HEK293 (cell line): Measurements from ENCODE around the gene RBM19.

Experiments
- CTCF ChIA-PET: fragments of 350-600 bp; formaldehyde crosslinking; extraction: SDS; loops from one replicate; lab custom pipeline; 2021; ENCODE audit warnings: antibody characterized with exemption; lab: Yijun Ruan, JAX
- POLR2A ChIA-PET: fragments of 300-600 bp; formaldehyde crosslinking; extraction: SDS; loops from one replicate; lab custom pipeline; 2020; ENCODE audit warnings: antibody characterized with exemption, inconsistent platforms; lab: Yijun Ruan, JAX
- H3K27ac ChIP-seq: fragments of 200-500 bp; sonication (Bioruptor generic); 2 replicates; pipeline ENCODE4 v1.5.1; 2014; ENCODE audit warnings: low read depth, low read length, control low read depth, inconsistent platforms; ENCODE audit errors: extremely low read depth
- H3K36me3 ChIP-seq, 2 experiments: fragments of 200-500 bp in 1 of 2; sonication (Bioruptor generic) in 1 of 2; 1 replicate in 1 of 2; 2 replicates in 1 of 2; pipeline ENCODE4 v1.5.1; 2014 to 2017; ENCODE audit warnings: inconsistent platforms in 2 of 2, low read length in 2 of 2; ENCODE audit not compliant: control insufficient read depth in 2 of 2, insufficient read depth in 1 of 2
- H3K4me1 ChIP-seq: fragments of 200-500 bp; sonication (Bioruptor generic); 2 replicates; pipeline ENCODE4 v1.5.1; 2014; ENCODE audit warnings: mild to moderate bottlenecking, low read length, inconsistent platforms; ENCODE audit not compliant: control insufficient read depth, insufficient read depth
- H3K4me3 ChIP-seq: 2 replicates; pipeline ENCODE4 v1.5.1; 2011; ENCODE audit warnings: low read depth, mild to moderate bottlenecking, control low read depth, low read length, moderate library complexity
- H3K9me3 ChIP-seq: fragments of 200-500 bp; sonication (Bioruptor generic); 2 replicates; pipeline ENCODE4 v1.5.1; 2014; ENCODE audit warnings: low read depth, low read length, inconsistent platforms; ENCODE audit not compliant: control insufficient read depth, insufficient read depth
- SCRT2 ChIP-seq: fragments of 450-650 bp; formaldehyde crosslinking; IDR thresholded peaks from 2 replicates; pipeline ENCODE4 v1.5.1; 2016; ENCODE audit warnings: missing biosample characterization, missing genetic modification characterization
- WT1 ChIP-seq: fragments of 450-650 bp; formaldehyde crosslinking; IDR thresholded peaks from 2 replicates; pipeline ENCODE4 v1.5.1; 2016; ENCODE audit warnings: missing biosample characterization, missing genetic modification characterization
- ZNF114 ChIP-seq: fragments of 450-650 bp; formaldehyde crosslinking; IDR thresholded peaks from 2 replicates; pipeline ENCODE4 v1.5.0; 2017; ENCODE audit warnings: missing biosample characterization, missing genetic modification characterization
- ZNF121 ChIP-seq: fragments of 450-650 bp; formaldehyde crosslinking; IDR thresholded peaks from 2 replicates; pipeline ENCODE4 v1.5.1; 2016; ENCODE audit warnings: missing biosample characterization, missing genetic modification characterization
- ZNF239 ChIP-seq: fragments of 450-650 bp; formaldehyde crosslinking; IDR thresholded peaks from 2 replicates; pipeline ENCODE4 v1.5.1; 2016; ENCODE audit warnings: missing biosample characterization, missing genetic modification characterization
- ZNF366 ChIP-seq: fragments of 450-650 bp; formaldehyde crosslinking; conservative IDR thresholded peaks from 2 replicates; pipeline ENCODE4 v1.5.1; 2016; ENCODE audit warnings: missing biosample characterization, missing genetic modification characterization
- ZNF37A ChIP-seq: fragments of 450-650 bp; IDR thresholded peaks from 2 replicates; pipeline ENCODE4 v1.5.1; 2018; ENCODE audit warnings: missing biosample characterization, missing genetic modification characterization
- ZNF776 ChIP-seq: fragments of 450-650 bp; formaldehyde crosslinking; IDR thresholded peaks from 2 replicates; pipeline ENCODE4 v1.5.0; 2017; ENCODE audit warnings: missing biosample characterization, missing genetic modification characterization, borderline replicate concordance
- TF ChIP-seq, protein P1 (sequence below): fragments of 450-650 bp; formaldehyde crosslinking; IDR thresholded peaks from 2 replicates; pipeline ENCODE4 v1.5.1; 2016; ENCODE audit warnings: missing biosample characterization, missing genetic modification characterization, borderline replicate concordance
- TF ChIP-seq, protein P2 (sequence below): fragments of 450-650 bp; formaldehyde crosslinking; IDR thresholded peaks from 2 replicates; pipeline ENCODE4 v1.5.1; 2016; ENCODE audit warnings: missing biosample characterization, missing genetic modification characterization
- TF ChIP-seq, protein P3 (sequence below): fragments of 450-650 bp; formaldehyde crosslinking; IDR thresholded peaks from 2 replicates; pipeline ENCODE4 v1.5.1; 2016; ENCODE audit warnings: missing biosample characterization, missing genetic modification characterization

The RBM19 gene

DNA sequence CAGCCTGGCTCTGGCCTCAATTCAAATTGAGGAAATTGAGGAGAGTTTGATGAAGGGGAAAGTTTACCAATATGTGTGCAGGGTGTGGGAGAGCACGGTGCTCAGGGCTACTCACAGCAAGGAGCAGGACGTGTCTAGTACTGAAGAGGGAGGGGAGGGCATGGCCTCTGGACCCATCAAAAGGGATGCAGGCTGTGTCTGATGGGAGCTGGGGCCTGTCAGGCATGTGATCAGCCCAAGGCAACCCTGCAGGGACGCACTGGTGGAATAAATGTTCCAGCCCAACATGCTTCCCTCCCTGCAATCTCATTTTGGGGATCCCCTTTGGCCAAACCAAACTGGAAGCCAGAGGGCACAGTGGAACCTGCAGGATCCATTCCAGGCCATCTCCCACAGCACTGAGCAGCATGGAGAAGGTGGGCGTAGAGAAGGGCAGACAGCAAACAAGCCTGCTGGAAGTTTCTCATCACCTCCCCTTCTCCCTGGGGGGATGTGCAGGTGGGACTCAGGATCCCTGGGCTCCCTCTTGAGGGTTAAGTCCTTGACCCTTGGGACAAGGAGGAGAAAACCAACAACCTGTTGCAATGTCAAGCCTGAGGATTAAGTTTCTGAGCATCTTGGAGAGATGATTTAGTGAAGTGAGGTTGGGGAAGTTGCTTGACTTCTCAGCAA is 17.8 kb upstream of the RBM19 start:
- H3K27ac ChIP-seq = no peak overlapping the region
- H3K9me3 ChIP-seq = no peaks in the 10 kb centered on the region
- POLR2A ChIA-PET = no interaction called here

DNA sequence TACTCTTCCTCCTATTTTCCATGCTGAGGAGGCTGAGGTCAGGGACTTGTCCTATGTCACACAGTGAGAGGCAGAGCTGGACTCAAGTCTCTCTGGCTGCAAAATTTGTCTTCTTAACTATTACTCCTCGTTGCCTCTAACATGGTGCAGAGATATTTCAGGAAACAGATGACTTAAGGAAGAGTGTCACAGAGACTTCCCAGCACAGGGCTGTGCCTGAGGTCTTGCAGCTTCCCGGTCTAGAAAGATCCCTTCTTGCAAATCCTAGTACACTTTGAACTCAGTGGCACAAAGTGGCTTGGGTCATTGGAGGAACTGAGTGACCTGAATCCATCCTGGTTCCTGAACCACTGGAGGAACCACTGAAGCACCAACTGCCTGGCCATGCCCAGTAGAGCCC is 17.1 kb upstream of the RBM19 start:
- Histone ChIP-seq H3K4me3 (no peak overlapping the region), H3K27ac (no peak overlapping the region), H3K36me3 (no peaks in the 10 kb centered on the region), H3K4me1 (no peaks in the 10 kb centered on the region), H3K9me3 (no peaks in the 10 kb centered on the region)
- TF ChIP-seq ZNF366 (tag by site-specific recombination) (no peak), ZNF776 (tag by site-specific recombination) (no peak)
- TF ChIP-seq, protein P1, sequence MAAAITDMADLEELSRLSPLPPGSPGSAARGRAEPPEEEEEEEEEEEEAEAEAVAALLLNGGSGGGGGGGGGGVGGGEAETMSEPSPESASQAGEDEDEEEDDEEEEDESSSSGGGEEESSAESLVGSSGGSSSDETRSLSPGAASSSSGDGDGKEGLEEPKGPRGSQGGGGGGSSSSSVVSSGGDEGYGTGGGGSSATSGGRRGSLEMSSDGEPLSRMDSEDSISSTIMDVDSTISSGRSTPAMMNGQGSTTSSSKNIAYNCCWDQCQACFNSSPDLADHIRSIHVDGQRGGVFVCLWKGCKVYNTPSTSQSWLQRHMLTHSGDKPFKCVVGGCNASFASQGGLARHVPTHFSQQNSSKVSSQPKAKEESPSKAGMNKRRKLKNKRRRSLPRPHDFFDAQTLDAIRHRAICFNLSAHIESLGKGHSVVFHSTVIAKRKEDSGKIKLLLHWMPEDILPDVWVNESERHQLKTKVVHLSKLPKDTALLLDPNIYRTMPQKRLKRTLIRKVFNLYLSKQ (tag by site-specific recombination) = no peak
- TF ChIP-seq, protein P2, sequence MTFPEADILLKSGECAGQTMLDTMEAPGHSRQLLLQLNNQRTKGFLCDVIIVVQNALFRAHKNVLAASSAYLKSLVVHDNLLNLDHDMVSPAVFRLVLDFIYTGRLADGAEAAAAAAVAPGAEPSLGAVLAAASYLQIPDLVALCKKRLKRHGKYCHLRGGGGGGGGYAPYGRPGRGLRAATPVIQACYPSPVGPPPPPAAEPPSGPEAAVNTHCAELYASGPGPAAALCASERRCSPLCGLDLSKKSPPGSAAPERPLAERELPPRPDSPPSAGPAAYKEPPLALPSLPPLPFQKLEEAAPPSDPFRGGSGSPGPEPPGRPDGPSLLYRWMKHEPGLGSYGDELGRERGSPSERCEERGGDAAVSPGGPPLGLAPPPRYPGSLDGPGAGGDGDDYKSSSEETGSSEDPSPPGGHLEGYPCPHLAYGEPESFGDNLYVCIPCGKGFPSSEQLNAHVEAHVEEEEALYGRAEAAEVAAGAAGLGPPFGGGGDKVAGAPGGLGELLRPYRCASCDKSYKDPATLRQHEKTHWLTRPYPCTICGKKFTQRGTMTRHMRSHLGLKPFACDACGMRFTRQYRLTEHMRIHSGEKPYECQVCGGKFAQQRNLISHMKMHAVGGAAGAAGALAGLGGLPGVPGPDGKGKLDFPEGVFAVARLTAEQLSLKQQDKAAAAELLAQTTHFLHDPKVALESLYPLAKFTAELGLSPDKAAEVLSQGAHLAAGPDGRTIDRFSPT (tag by site-specific recombination) = no peak
- ChIA-PET POLR2A (no interaction called here), CTCF (interaction anchor here (0.7 to 4.9 kb wide), 2 partner anchors 492 to 526 kb away, joined by 3 to 59 read pairs; no protein-coding TSS in a partner anchor)

More for the DNA sequence above, 17.8 kb upstream of the RBM19 start:
- CTCF ChIA-PET = interaction anchor here (0.6 kb wide), 1 partner anchor 234 kb away, joined by 3 read pairs; no protein-coding TSS in a partner anchor
- TF ChIP-seq SCRT2 (tag by site-specific recombination) = peak; percentile 55
- TF ChIP-seq ZNF121 (tag by site-specific recombination) = no peak
- TF ChIP-seq ZNF114 (tag by site-specific recombination) = no peak
- TF ChIP-seq ZNF239 = no peak
- Histone ChIP-seq H3K4me3 (no peak overlapping the region), H3K36me3 (no peaks in the 10 kb centered on the region), H3K4me1 (no peaks in the 10 kb centered on the region)

DNA sequence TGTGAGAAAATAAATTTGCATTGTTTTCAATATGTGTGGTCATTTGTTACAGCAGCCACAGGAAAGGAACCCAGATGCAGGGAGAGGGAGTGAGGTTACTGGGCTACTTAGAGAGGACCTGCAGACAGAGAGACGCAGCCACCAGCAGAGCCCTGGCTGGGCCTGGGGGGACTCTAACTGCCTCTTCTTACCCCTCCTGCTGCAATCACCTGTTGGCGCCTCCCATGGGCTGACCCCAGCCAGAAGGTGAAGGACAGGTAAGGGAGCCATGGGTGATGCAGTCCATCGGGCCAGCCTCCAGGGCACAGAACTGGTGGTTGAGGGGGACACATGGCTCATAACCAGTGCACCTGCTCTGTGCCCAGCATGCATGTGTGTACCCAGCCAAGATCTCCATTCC is 15.8 kb upstream of the RBM19 start:
- H3K9me3 ChIP-seq = no peaks in the 10 kb centered on the region
- TF ChIP-seq ZNF37A (tag by site-specific recombination) (no peak), WT1 (tag by site-specific recombination) (no peak)
- TF ChIP-seq, protein P3, sequence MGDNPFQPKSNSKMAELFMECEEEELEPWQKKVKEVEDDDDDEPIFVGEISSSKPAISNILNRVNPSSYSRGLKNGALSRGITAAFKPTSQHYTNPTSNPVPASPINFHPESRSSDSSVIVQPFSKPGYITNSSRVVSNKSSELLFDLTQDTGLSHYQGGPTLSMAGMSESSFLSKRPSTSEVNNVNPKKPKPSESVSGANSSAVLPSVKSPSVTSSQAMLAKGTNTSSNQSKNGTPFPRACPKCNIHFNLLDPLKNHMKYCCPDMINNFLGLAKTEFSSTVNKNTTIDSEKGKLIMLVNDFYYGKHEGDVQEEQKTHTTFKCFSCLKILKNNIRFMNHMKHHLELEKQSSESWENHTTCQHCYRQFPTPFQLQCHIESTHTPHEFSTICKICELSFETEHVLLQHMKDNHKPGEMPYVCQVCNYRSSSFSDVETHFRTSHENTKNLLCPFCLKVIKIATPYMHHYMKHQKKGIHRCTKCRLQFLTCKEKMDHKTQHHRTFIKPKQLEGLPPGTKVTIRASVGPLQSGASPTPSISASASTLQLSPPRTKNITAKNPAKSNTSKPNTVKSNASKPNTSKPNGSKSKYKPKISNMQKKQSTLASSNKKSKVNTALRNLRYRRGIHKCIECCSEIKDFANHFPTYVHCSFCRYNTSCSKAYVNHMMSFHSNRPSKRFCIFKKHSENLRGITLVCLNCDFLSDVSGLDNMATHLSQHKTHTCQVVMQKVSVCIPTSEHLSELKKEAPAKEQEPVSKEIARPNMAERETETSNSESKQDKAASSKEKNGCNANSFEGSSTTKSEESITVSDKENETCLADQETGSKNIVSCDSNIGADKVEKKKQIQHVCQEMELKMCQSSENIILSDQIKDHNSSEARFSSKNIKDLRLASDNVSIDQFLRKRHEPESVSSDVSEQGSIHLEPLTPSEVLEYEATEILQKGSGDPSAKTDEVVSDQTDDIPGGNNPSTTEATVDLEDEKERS (tag by site-specific recombination) = no peak
- no peak overlapping the region for H3K27ac ChIP-seq
- ChIA-PET CTCF (interaction anchor here (0.7 to 4.9 kb wide), 6 partner anchors 13 to 655 kb away, joined by 3 to 59 read pairs (median 8); no protein-coding TSS in a partner anchor), POLR2A (no interaction called here)
- H3K4me3 ChIP-seq = no peak overlapping the region
- H3K36me3 ChIP-seq = no peaks in the 10 kb centered on the region
- H3K4me1 ChIP-seq = no peaks in the 10 kb centered on the region
